Measurements from ENCODE around the gene SPARC. TPM values are rescaled to one million over a fixed set of nuclear protein-coding genes. Genes with fewer than 3 reads are reported as not detected.

Gene SPARC
- polyA plus RNA-seq, 1 of the 3 experiments (the other 2 are of a cell fraction), result 1,115 TPM

- H3K4me1 ChIP-seq (ENCODE audit: control insufficient read depth in 1 of 2, insufficient read depth in 2 of 2, low read depth in 1 of 2, low read length in 1 of 2), result no peaks in the 10 kb centered on the region
- H3K36me3 ChIP-seq (replicated peaks in 1 of 2; ENCODE audit: control insufficient read depth in 1 of 2, insufficient read depth in 2 of 2, low read length in 1 of 2), result no peaks in the 10 kb centered on the region
- no peak for DNase-seq
- 0 out of 2 replicates have a peak, but pooled peaks cover 8% of the 10 kb centered on the region for H3K27me3 ChIP-seq (ENCODE audit: insufficient read depth)
- POLR2A ChIA-PET, result no interaction called here
- TF ChIP-seq TEAD4 (IDR thresholded peaks at IDR 0.05; ENCODE audit: borderline replicate concordance, insufficient read depth) (no peak), FOXM1 (IDR thresholded peaks at IDR 0.05; ENCODE audit: low read depth) (no peak), NFIC (IDR thresholded peaks at IDR 0.05; ENCODE audit: borderline replicate concordance) (no peak), EP300 (IDR thresholded peaks at IDR 0.05; ENCODE audit: borderline replicate concordance in 1 of 2, low read depth in 1 of 2, low read length in 1 of 2) (no peak), MAX (IDR thresholded peaks at IDR 0.05; ENCODE audit: low read depth) (no peak), USF1 (IDR thresholded peaks at IDR 0.05; ENCODE audit: borderline replicate concordance, low read depth) (no peak), IRF3 (IDR thresholded peaks at IDR 0.05; ENCODE audit: low read depth, low read length) (no peak), POLR2AphosphoS5 (IDR thresholded peaks at IDR 0.05; ENCODE audit: low read depth, low read length) (no peak), CTCF (IDR thresholded peaks at IDR 0.05) (no peak), ZBTB33 (IDR thresholded peaks at IDR 0.05; ENCODE audit: borderline replicate concordance, low read depth) (no peak)
- H3K9me2 ChIP-seq, result no peaks in the 10 kb centered on the region
- 48% methylated on average over 8 of the region's 8 CpGs for WGBS (ENCODE audit: low lambda C conversion rate)
- H4K20me1 ChIP-seq (ENCODE audit: insufficient read depth), result no peaks in the 10 kb centered on the region
- no peaks in the 10 kb centered on the region for H3K79me2 ChIP-seq (ENCODE audit: insufficient read depth)
- CTCF ChIA-PET, result interaction anchor here (0.6 to 1.1 kb wide), 2 partner anchors 116 to 308 kb away, joined by 3 read pairs; no protein-coding TSS in a partner anchor
- no peak overlapping the region for H3K27ac ChIP-seq (ENCODE audit: low read depth in 2 of 2, low read length in 1 of 2)
- no peaks in the 10 kb centered on the region for H3K9me3 ChIP-seq
- no peak overlapping the region for H3K4me3 ChIP-seq (ENCODE audit: low read depth in 2 of 2, low read length in 1 of 2)
- no peak overlapping the region for H3K4me2 ChIP-seq
- no peak overlapping the region for H2AFZ ChIP-seq (ENCODE audit: low read depth)
- no peaks in the 10 kb centered on the region for H3F3A ChIP-seq (replicated peaks; ENCODE audit: insufficient read depth)
- no peak overlapping the region for H3K9ac ChIP-seq
These were observed 62.2 kb downstream of the SPARC start for GRCh38 chr5:151624476-151624875.
